Colon (tissue), 2 donors: ENCODE data around the gene PICK1.

Source experiments
- FAIRE-seq: peaks from 2 replicates; lab custom pipeline; 2012; peaks lifted over from hg19 to GRCh38; lab: Jason Lieb, UNC
- donor health status: control.
- donor health status: control.

Gene PICK1

DNA sequence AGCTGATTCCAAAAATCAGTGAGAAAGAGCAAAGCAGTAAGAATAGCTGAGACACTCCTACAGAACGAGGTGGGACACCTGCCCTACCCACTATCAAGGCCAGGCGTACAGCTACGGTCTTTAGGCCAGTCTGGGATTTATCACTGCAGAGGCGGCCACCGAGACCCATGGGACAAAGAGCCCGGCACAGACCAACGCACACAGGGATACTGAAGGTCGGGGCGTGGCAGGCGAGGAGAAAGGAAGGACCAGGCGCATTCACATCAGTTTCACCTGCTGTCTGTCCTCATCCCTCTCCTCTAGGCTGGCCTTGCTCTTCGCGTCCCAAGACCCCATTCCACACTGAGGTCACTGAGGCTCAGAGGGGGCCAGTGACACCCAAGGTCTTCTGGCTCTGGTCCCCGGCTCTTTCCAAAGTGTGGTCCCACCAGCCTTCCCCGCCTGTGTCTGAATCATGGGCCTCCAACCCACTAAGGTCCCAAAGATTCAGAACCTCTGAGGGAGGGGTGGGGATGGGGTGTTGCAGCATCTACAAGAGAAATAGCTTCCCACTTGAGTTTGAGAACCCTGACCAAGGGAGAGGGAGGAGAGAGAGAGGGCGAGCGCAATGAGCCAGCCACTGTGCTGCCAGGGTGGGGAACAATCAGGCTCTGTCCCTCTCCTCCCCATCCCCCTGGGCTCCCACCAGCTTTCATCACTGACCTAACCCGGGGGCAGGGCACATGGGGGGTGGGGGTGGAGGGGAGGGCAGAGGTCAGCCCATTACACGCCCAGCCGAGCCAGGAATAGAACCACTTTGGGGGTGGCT, 7.2 kb upstream of the PICK1 start:
- FAIRE-seq: no peak

DNA sequence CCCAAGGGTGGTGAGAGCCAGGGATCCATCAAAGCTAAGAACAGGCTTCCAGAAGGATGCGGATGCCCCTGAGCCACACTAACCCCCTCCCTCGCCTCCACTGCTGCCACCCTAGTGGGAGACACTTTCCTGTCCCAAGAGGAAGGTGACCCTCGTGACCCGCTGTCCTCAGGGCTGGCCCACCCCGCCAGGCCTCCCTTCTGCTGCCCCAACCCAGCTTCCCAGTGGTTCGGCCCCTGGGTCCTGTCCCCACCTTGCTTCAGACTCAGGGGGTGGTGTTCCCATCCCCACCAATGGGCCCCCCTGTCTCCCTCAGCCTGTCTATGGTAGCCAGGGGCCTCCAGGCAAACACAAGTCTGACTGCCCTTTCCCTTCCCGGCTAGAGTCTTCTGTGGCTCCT, 6.5 kb upstream of the PICK1 start:
- FAIRE-seq: no peak

DNA sequence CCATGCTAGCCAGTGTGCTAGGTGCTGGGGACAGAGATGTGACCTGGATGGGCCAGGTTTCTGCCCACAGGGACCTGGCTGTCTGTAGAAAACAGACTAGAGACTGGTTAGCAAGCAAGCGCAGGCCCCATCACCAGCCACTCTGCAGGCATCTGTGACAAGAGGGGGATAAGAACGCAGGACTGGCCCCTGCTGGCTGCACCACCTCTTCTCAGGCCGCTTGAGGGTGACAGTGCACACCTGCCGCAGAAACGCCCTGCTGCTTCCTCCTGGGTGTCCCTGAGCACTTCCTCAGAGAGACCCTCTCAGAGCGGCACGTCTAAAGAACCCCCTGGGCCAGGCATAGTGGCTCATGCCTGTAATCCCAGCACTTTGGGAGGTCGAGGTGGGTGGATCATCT, 5.9 kb upstream of the PICK1 start:
- no peak for FAIRE-seq

DNA sequence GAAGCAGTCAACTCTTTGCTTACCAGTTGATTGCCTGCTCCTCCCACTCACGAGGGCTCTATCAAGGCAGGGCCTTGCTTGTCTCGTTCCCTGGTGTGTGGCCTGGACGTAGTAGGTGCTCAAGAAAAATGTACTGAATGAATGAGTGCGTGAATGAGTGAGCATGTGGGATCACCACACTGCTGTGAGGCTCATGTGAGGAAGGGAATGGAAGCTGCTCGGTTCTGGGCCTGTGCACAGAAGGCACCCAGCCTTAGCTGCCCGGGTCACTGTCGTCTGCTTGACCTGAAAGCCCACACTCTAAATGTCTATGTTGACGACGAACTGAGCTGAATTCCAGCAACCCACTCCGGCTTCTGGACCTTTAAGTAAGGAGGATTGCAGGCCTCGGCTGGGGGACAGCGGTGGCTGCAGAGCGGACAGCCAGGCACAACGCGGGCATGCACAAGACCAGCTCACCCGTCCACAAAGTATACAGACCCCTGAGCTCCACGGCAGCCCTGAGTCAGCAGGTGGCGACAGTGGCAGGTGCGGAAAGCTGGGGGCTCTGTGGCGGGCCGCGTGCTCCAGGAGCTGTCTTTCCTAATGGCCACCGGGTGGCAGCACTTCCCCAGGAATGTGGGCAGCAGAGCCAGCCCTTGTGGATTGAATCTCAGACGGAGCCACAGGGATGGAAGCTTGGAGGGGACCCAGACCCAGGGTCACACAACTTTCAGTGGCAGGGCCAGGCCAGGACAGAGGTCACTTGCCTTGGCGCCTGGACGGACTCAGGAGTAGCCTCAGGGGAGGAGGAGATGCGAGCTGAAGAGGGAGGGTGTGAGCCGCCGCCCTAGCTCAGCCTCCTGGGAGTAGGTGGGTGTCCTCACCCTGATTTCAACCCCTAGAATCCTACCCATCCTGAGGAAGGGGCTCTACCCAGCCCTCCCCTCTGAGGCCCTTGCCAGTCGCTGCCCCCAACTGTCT, 5.0 kb upstream of the PICK1 start:
- FAIRE-seq: no peak

DNA sequence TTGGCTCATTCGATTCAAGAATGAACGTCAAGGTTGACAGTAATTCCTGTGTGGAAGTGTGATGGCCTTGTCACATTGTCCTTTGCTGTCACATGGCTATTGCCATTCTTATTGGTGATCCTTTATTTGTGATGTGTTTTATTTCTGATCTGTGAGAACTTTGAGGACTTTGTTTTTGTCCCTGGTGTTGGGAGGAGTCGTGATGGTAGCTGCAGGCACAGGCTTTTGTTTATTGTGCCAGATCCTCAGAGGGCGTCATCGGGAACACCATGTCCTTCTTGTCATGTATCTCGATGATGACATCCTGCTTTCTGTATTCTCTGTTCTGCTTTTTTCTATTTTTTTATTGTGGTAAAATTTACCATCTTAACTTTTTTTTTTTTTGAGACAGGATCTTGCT, 5.6 kb downstream of the PICK1 start:
- no peak for FAIRE-seq

GRCh38 chr22:38065539-38065938, 8.3 kb downstream of the PICK1 start:
- no peak for FAIRE-seq

GRCh38 chr22:38066381-38067027, 9.3 kb downstream of the PICK1 start:
- FAIRE-seq: no peak

GRCh38 chr22:38067028-38067415, 9.8 kb downstream of the PICK1 start:
- no peak for FAIRE-seq

DNA sequence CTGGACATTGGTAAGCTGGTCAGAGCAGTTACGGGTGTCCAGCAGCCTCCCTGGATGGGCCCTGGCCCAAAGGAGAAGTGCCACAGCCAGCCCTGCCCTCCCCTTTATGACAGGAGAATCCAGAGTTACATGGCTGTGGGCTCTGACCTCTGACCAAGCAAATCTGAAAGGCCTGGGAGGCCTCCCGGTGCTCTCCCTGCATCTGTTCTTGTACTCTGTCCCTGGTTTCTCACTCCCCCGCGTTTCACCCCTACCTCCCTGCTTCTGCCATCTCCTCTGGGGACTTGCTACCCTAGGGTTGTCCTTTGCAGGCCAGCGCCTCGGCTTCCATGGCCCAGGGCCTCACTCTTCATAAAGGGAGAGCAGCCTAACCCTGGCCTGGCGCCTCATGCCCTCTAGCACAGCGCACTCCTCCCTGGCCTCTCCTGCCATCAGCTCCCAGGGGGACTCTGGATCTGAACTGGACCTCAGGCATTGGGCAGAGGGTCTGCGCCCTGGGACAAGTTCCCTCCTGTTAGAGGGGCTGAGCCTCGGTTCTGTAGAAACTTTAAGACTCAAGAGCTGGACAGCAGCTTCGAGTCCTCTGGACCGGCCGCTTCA, 10.7 kb downstream of the PICK1 start:
- FAIRE-seq: no peak

- no peak for FAIRE-seq
Measured at GRCh38 chr22:38068641-38069371, 11.6 kb downstream of the PICK1 start.

DNA sequence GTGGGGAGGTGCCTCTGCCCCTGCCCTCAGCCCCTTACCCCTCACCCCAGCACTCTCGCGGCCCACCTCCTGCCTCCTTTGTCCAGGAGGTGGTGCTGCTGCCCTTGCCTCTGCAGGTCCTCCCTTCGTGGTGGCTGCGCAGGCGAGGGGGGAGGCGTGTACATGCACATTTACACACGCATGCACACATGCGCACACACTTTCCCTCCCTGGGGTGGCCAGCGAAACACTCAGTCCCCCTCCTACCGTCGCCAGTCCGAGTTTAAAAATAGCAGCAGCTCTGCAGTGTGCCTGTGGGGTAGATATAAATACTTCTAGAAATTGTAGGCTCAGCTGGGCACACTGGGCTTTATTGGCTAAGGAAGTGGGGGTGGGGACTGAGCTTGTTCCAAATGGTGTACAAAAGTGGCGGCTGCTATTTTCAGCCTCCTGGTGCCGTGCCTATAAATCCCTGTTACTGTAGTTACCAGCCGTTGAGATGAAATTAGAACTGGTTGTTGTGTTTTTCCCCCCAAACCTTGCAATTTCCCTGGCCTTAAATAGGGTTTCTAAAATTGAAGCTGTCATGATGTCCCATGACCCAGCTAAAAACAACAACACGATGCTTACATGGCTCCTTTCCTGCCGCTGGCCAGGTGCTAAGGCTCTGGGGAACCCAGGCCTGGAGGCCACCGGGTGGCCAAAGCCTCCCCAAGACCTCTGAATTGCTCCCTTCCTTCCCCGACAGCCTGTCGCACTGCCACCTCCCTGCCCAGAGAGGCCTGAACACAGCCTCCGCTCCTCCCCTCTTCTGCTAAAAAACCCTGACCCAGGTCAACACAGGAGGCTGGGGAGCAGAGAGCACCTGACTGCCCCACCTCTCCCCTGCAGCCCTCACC, 12.4 kb downstream of the PICK1 start:
- no peak for FAIRE-seq

- FAIRE-seq: no peak
Measured at GRCh38 chr22:38070250-38070921, 13.2 kb downstream of the PICK1 start.

DNA sequence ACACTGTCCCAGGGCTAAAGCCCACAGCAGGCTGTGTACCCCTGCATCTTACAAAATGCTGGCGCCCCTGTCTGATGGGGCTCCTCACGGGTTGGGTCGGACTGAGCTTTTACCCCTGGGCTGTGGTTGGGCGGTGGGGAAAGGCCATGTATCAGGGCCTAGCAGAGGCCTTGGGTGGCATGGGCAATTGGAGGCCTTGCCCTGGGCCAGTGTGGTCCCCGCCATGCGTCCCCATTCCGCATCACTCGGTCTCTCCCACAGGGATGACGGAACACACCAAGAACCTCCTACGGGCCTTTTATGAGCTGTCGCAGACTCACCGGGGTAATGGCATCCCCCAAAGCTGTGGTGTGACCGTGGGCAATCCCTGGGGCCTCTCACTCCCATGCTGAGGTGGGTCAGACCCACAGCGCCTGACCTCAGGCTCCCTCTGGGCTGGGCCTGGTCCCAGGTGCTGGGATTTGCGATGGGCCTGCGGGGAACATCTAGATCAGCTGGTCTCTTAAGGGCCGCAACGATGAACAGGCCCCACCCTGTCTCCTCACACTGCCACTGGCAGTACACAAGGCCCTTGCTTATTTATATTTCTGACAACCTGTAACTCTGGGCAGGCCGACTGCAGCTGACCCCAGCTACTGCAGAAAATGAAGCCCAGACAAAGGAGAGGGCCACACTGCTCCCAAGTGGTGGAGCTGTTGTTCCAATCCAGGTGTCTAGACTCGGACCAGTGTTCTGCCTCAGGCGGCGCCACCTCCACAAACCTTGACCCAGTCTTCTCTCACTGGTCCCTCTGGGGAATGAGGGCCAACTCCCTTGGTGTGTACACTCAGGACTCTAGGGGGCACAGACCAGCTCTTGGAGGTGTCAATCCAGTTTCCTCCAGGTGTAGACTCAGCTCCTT, 14.5 kb downstream of the PICK1 start:
- no peak for FAIRE-seq

DNA sequence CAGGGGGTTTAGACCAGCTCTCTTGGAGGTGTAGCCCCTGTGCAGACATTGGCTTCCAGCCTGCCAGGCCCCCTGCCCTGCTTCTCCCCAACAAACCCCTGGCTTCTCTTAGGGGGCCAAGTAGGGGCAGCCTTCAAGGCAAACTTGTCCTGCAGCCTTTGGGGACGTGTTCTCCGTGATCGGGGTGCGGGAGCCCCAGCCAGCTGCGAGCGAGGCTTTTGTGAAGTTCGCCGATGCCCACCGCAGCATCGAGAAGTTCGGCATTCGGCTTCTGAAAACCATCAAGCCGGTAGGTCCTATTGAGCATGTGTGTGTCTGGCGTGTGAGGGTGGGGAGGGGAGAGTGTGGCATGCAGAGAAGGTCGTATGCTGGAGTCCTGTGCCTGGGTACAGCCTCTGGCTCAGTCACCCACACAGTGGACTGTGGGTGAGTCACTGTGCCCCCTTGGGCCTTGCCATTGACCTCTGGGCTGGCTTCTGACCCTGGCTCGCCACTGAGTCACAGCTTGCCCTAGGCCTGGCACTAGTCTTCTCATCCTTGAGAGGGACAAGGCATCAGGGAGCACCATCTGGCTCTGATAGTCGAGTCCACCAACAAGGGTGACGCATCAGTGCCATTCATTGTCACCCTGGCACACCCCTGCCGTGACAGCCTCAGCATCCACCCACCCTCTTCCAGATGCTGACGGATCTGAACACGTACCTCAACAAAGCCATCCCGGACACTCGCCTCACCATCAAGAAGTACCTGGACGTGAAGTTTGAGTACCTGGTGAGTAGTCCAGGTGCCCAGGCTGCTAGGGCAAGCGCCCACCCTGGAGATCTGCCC, 15.3 kb downstream of the PICK1 start:
- FAIRE-seq: no peak

DNA sequence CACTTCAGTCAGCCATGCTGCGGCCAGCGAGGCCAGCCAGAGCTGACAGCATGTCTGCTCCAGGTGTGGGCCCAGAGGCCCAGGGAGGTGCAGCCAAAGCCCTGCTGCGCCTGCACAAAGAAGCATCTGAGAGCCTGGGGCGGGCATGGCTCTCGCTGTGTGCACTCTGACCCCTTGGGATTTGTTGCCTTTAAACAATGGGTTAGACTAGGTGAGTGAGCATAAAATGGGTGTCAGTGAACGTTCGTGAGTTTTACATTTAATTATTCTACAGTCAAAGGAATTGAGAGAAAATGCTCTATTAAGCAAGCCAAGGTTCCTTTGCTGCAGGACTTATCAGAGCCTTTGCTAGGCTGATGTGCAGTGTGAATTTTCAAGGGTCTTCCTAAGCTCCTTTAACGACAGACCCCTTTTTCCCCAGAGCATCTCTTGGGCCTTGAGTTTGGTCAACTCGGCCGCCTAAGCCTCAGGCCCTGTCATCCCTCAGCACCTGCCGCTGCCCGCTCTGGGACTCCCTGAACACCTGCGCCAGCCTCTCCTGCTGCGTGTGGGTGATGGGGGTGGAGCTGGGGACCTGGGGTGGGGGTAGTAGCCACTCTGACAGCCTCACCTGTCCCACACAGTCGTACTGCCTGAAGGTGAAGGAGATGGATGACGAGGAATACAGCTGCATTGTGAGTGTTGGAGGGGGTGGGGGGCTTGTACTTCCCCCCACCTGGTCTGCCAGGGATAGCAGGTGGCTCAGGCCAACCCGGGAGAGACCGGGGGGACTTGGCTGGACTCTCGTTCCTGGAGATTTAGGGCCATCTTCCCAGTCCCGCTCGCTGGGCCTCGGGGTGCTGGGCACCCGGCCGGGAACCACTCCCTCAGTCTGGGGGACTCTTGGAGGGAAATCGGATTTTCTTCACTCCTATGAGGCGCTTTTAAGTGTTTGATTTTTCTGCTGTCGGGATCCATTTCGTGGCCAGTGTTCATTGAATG, 16.2 kb downstream of the PICK1 start:
- FAIRE-seq: no peak

DNA sequence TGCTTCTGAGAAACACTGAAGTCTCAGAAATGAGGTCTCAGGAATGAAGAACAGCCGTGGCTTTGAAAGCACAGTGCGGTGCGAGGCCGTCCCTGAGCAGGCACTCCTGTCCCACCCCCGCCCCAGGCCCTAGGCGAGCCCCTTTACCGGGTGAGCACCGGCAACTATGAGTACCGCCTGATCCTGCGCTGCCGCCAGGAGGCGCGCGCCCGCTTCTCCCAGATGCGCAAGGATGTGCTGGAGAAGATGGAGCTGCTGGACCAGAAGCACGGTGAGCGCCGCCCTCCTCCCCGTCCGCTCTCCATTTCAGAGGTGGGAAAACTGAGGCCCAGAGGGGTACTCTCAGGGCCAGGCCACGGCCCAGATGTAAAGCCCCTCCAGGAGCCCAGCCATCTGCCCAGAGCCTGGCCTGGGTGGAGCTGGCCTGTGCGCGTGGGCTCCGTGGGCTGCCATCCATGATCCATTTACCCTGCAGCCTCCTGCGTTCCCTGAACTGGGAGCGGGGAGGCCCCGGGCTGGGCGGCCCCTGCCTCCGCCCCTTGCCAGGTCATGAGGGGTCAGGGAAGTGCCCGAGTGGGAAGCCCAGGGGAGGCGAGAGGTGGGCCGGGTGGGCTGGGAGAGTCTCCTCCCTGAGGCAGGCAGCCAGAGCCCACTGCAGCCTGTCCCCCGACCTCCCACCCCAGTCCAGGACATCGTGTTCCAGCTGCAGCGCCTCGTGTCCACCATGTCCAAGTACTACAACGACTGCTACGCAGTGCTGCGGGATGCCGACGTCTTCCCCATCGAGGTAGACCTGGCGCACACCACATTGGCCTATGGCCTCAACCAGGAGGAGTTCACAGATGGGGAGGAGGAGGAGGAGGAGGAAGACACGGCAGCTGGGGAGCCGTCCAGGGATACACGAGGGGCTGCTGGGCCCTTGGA, 17.2 kb downstream of the PICK1 start:
- no peak for FAIRE-seq
